ENCODE results near the gene PTCD2. TPM values are rescaled to one million over a fixed set of nuclear protein-coding genes. Genes with fewer than 3 reads are reported as not detected.

The PTCD2 gene
- total RNA-seq, 2 experiments from 2014 or later: 11.7 to 17.9 TPM

DNA sequence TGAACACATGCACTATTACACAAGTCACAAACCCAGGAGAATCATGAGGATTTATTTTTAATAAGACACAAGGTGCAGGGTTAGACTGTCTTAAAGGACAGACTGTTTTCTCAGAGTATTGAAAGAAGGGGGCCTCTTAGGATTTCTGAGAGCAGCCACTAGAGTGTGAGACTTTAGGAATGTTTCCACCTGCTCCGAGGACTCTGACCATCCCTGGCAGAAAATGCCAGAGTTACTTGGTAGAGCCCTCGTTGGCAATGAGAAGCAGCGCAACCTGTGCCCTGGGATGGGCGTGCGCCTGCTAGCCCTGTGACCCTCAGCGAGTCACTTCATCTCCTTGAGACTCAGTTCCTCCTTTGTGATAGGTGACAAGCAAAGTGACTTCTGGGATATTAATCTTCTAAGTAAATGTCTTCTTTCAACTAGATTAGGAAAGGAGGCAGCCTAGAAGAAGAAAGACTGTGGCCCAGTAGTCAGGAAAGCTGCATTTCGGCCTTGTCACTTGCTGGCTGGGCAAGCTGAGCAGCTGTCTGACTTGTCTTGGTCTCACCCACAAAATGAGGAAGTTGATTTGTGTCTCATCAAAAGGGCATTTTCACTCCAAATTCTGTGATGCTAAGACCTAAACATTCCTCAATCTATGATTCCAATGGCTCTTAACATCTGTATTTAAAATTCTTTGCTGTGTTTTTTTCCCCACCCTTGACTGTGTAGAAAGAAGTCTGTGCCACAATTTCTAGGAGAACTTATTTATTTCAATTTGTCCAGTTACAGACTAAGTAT, 60.5 kb downstream of the PTCD2 start:
- no peaks in the 10 kb centered on the region for H3K36me3 ChIP-seq (ENCODE audit: insufficient read depth, low read length)
- DNase-seq (ENCODE audit: low spot score): peak; percentile 31
- BruUV-seq (replicated peaks): no TSS peak
- no peak overlapping the region for H2AFZ ChIP-seq (ENCODE audit: low read length)
- TF ChIP-seq, protein P1, sequence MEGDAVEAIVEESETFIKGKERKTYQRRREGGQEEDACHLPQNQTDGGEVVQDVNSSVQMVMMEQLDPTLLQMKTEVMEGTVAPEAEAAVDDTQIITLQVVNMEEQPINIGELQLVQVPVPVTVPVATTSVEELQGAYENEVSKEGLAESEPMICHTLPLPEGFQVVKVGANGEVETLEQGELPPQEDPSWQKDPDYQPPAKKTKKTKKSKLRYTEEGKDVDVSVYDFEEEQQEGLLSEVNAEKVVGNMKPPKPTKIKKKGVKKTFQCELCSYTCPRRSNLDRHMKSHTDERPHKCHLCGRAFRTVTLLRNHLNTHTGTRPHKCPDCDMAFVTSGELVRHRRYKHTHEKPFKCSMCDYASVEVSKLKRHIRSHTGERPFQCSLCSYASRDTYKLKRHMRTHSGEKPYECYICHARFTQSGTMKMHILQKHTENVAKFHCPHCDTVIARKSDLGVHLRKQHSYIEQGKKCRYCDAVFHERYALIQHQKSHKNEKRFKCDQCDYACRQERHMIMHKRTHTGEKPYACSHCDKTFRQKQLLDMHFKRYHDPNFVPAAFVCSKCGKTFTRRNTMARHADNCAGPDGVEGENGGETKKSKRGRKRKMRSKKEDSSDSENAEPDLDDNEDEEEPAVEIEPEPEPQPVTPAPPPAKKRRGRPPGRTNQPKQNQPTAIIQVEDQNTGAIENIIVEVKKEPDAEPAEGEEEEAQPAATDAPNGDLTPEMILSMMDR (conservative IDR thresholded peaks at IDR 0.05; ENCODE audit: low read length): no peak
- no peak for TF ChIP-seq EZH2phosphoT487 (IDR thresholded peaks at IDR 0.05; ENCODE audit: borderline replicate concordance, low read depth, low read length)
- no peaks in the 10 kb centered on the region for H3K9me2 ChIP-seq (ENCODE audit: insufficient read depth, low read length)
- no peaks in the 10 kb centered on the region for H3K79me2 ChIP-seq (ENCODE audit: insufficient read depth, low read depth, low read length)
- H3K9me3 ChIP-seq (ENCODE audit: low read length): no peaks in the 10 kb centered on the region
- H3K4me1 ChIP-seq (ENCODE audit: insufficient read depth, low read length, poor library complexity, severe bottlenecking): no peaks in the 10 kb centered on the region
- H3K4me2 ChIP-seq (ENCODE audit: low read length): no peak overlapping the region
- intact Hi-C loops (cut with micrococcal nuclease; ENCODE audit: unreplicated experiment): no loop called here
- no peaks in the 10 kb centered on the region for H4K20me1 ChIP-seq (ENCODE audit: insufficient read depth, low read length)
- ChIA-PET CTCF (ENCODE audit: unreplicated experiment) (no interaction called here), POLR2A (no interaction called here)
- H3K27ac ChIP-seq (ENCODE audit: low read depth, low read length, poor library complexity, severe bottlenecking): no peak overlapping the region
- no peak overlapping the region for H3K4me3 ChIP-seq (ENCODE audit: low read depth, low read length, poor library complexity, severe bottlenecking)

DNA sequence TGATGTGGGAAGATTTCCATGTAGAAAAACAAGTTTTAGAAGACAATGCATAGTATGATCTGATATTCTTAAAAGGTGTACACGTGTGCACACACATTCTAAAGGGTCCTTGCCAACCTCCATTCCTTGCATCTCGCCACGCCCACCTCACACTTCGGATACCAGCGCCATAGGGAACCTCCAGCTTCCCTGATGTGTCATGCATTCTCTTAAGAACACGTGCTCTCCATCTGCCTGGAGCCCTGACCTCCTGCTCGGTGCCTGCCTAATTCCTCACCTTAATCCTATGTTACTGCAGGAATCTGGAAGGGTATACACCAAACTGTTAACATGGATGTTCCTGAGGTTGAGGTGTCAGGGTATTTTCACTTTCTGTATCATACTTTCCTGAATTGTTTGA, 63.1 kb downstream of the PTCD2 start:
- H2AFZ ChIP-seq (ENCODE audit: low read length): no peak overlapping the region
- no peaks in the 10 kb centered on the region for H3K79me2 ChIP-seq (ENCODE audit: insufficient read depth, low read depth, low read length)
- BruUV-seq (replicated peaks): no TSS peak
- no peaks in the 10 kb centered on the region for H3K9me2 ChIP-seq (ENCODE audit: insufficient read depth, low read length)
- ChIA-PET POLR2A (no interaction called here), CTCF (ENCODE audit: unreplicated experiment) (no interaction called here)
- H3K4me2 ChIP-seq (ENCODE audit: low read length): no peak overlapping the region
- H3K36me3 ChIP-seq (ENCODE audit: insufficient read depth, low read length): no peaks in the 10 kb centered on the region
- intact Hi-C loops (cut with micrococcal nuclease; ENCODE audit: unreplicated experiment): no loop called here
- no peak for TF ChIP-seq EZH2phosphoT487 (IDR thresholded peaks at IDR 0.05; ENCODE audit: borderline replicate concordance, low read depth, low read length)
- no peak overlapping the region for H3K4me3 ChIP-seq (ENCODE audit: low read depth, low read length, poor library complexity, severe bottlenecking)
- H3K27ac ChIP-seq (ENCODE audit: low read depth, low read length, poor library complexity, severe bottlenecking): no peak overlapping the region
- no peaks in the 10 kb centered on the region for H4K20me1 ChIP-seq (ENCODE audit: insufficient read depth, low read length)
- no peak for DNase-seq (ENCODE audit: low spot score)
- H3K9me3 ChIP-seq (ENCODE audit: low read length): no peaks in the 10 kb centered on the region
- no peaks in the 10 kb centered on the region for H3K4me1 ChIP-seq (ENCODE audit: insufficient read depth, low read length, poor library complexity, severe bottlenecking)

DNA sequence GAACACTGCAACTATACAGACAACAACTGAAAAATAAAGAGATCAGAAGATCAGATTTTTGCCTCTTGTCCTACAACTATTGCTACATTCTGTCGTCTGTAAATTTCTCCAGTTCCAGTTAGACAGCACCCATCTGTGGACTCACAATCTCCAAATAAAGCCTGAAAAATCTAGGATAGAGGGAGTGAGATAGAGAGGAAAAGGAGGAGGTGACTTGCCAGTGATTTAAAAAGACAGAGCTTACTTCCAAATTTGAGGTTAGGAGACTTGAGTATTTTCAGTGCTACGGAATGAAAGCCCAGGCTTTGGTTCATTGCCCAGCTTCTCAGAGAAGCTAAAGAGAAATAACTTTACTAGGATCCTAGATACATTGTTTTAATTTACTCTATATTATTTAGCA, 63.6 kb downstream of the PTCD2 start:
- intact Hi-C loops (cut with micrococcal nuclease; ENCODE audit: unreplicated experiment): no loop called here
- no peaks in the 10 kb centered on the region for H3K9me3 ChIP-seq (ENCODE audit: low read length)
- TF ChIP-seq, protein P1 (conservative IDR thresholded peaks at IDR 0.05; ENCODE audit: low read length): no peak
- TF ChIP-seq EZH2phosphoT487 (IDR thresholded peaks at IDR 0.05; ENCODE audit: borderline replicate concordance, low read depth, low read length): no peak
- no peak for DNase-seq (ENCODE audit: low spot score)
- H3K4me3 ChIP-seq (ENCODE audit: low read depth, low read length, poor library complexity, severe bottlenecking): no peak overlapping the region
- no peaks in the 10 kb centered on the region for H4K20me1 ChIP-seq (ENCODE audit: insufficient read depth, low read length)
- no peaks in the 10 kb centered on the region for H3K9me2 ChIP-seq (ENCODE audit: insufficient read depth, low read length)
- no peaks in the 10 kb centered on the region for H3K4me1 ChIP-seq (ENCODE audit: insufficient read depth, low read length, poor library complexity, severe bottlenecking)
- no peaks in the 10 kb centered on the region for H3K79me2 ChIP-seq (ENCODE audit: insufficient read depth, low read depth, low read length)
- no peak overlapping the region for H2AFZ ChIP-seq (ENCODE audit: low read length)
- H3K4me2 ChIP-seq (ENCODE audit: low read length): no peak overlapping the region
- BruUV-seq (replicated peaks): no TSS peak
- POLR2A ChIA-PET: no interaction called here
- no peak overlapping the region for H3K27ac ChIP-seq (ENCODE audit: low read depth, low read length, poor library complexity, severe bottlenecking)
- CTCF ChIA-PET (ENCODE audit: unreplicated experiment): no interaction called here
- H3K36me3 ChIP-seq (ENCODE audit: insufficient read depth, low read length): no peaks in the 10 kb centered on the region
